SK-N-SH treated with all-trans-retinoic acid at 6 μM for 48 hours (cell line): ENCODE results near the gene PIK3CD.

Experiments used
- ARNTL ChIP-seq: fragments of 450-650 bp; formaldehyde crosslinking; IDR thresholded peaks from 2 replicates; pipeline ENCODE4 v1.5.0; 2020; ENCODE audit warnings: low read depth, mild to moderate bottlenecking, moderate library complexity, borderline replicate concordance
- CSDC2 ChIP-seq: fragments of 250-450 bp; sonication (Bioruptor Pico); IDR thresholded peaks from 2 replicates; pipeline ENCODE4 v1.5.0; 2020; ENCODE audit warnings: mild to moderate bottlenecking, moderate library complexity
- RARB ChIP-seq: fragments of 250-450 bp; sonication (Bioruptor Pico); IDR thresholded peaks from 2 replicates; pipeline ENCODE4 v1.8.0; 2021; ENCODE audit warnings: mild to moderate bottlenecking, moderate library complexity
- SNAI2 ChIP-seq: fragments of 250-450 bp; sonication (Bioruptor Pico); IDR thresholded peaks from 2 replicates; pipeline ENCODE4 v1.5.0; 2020; ENCODE audit warnings: mild to moderate bottlenecking, moderate library complexity
- ZFP30 ChIP-seq: fragments of 450-650 bp; formaldehyde crosslinking; IDR thresholded peaks from 2 replicates; pipeline ENCODE4 v1.5.0; 2022; ENCODE audit warnings: mild to moderate bottlenecking, moderate library complexity
- TF ChIP-seq, protein P1 (sequence below): fragments of 250-450 bp; sonication (Bioruptor Pico); IDR thresholded peaks from 2 replicates; pipeline ENCODE4 v1.5.1; 2020; ENCODE audit warnings: low read depth, mild to moderate bottlenecking, moderate library complexity
- TF ChIP-seq, protein P2 (sequence below): fragments of 250-450 bp; sonication (Bioruptor Pico); IDR thresholded peaks from 2 replicates; pipeline ENCODE4 v1.8.0; 2020; ENCODE audit warnings: mild to moderate bottlenecking, moderate library complexity, borderline replicate concordance

GRCh38 chr1:9672444-9672843 lies 20.9 kb downstream of the PIK3CD start:
- TF ChIP-seq, protein P1, sequence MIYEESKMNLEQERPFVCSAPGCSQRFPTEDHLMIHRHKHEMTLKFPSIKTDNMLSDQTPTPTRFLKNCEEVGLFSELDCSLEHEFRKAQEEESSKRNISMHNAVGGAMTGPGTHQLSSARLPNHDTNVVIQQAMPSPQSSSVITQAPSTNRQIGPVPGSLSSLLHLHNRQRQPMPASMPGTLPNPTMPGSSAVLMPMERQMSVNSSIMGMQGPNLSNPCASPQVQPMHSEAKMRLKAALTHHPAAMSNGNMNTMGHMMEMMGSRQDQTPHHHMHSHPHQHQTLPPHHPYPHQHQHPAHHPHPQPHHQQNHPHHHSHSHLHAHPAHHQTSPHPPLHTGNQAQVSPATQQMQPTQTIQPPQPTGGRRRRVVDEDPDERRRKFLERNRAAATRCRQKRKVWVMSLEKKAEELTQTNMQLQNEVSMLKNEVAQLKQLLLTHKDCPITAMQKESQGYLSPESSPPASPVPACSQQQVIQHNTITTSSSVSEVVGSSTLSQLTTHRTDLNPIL, result no peak
- no peak for TF ChIP-seq RARB
- no peak for TF ChIP-seq ARNTL (CRISPR knock-in tag)
- no peak for TF ChIP-seq ZFP30 (CRISPR knock-in tag)
- TF ChIP-seq SNAI2 (CRISPR knock-in tag), result no peak
- TF ChIP-seq CSDC2 (CRISPR knock-in tag), result no peak
- TF ChIP-seq, protein P2, sequence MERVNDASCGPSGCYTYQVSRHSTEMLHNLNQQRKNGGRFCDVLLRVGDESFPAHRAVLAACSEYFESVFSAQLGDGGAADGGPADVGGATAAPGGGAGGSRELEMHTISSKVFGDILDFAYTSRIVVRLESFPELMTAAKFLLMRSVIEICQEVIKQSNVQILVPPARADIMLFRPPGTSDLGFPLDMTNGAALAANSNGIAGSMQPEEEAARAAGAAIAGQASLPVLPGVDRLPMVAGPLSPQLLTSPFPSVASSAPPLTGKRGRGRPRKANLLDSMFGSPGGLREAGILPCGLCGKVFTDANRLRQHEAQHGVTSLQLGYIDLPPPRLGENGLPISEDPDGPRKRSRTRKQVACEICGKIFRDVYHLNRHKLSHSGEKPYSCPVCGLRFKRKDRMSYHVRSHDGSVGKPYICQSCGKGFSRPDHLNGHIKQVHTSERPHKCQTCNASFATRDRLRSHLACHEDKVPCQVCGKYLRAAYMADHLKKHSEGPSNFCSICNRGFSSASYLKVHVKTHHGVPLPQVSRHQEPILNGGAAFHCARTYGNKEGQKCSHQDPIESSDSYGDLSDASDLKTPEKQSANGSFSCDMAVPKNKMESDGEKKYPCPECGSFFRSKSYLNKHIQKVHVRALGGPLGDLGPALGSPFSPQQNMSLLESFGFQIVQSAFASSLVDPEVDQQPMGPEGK (CRISPR knock-in tag), result no peak
